Tibial nerve (tissue), 4 donors: ENCODE data around the gene MYO1H.

ENCODE experiments used
- CTCF ChIP-seq, 5 experiments: fragments of 200-600 bp in 3 of 5; fragments of 450-650 bp in 2 of 5; sonication (generic) in 3 of 5; IDR thresholded peaks; one replicate each; pipeline ENCODE4 v1.5.1; 2016 to 2019; ENCODE audit warnings: antibody characterized with exemption in 5 of 5, mild to moderate bottlenecking in 3 of 5, moderate library complexity in 2 of 5
- EP300 ChIP-seq, 2 donors: sonication (generic); formaldehyde crosslinking; IDR thresholded peaks; one replicate each; pipeline ENCODE4 v1.6.1; 2017; ENCODE audit warnings: antibody characterized with exemption in 2 of 2, mild to moderate bottlenecking in 1 of 2
- POLR2A ChIP-seq, 2 donors: fragments of 450-650 bp; IDR thresholded peaks; one replicate each; pipeline ENCODE4 v1.6.1; 2017; ENCODE audit warnings: antibody characterized with exemption in 2 of 2, mild to moderate bottlenecking in 2 of 2, moderate library complexity in 2 of 2

- TF ChIP-seq CTCF (IDR thresholded peaks at IDR 0.05) (no peak), POLR2A (IDR thresholded peaks at IDR 0.05) (no peak), EP300 (IDR thresholded peaks at IDR 0.05) (no peak)
Measured at GRCh38 chr12:109446869-109447268, 99.2 kb downstream of the MYO1H start.
